SU-DHL-6 (cell line): ENCODE data around the gene VPS52.

Experiments
- EZH2phosphoT487 ChIP-seq: fragments of 200-600 bp; sonication (generic), shearing (Covaris generic); conservative IDR thresholded peaks from 2 replicates; pipeline ENCODE4 v1.6.1; 2018; ENCODE audit warnings: mild to moderate bottlenecking, antibody characterized with exemption, low read length, moderate library complexity, mixed read lengths
- TF ChIP-seq, protein P1 (sequence below): fragments of 200-600 bp; sonication (generic); IDR thresholded peaks from one replicate; pipeline ENCODE4 v1.5.1; 2017; ENCODE audit warnings: antibody characterized with exemption, mild to moderate bottlenecking, low read length, moderate library complexity; ENCODE audit not compliant: insufficient read depth, poor library complexity, severe bottlenecking

DNA sequence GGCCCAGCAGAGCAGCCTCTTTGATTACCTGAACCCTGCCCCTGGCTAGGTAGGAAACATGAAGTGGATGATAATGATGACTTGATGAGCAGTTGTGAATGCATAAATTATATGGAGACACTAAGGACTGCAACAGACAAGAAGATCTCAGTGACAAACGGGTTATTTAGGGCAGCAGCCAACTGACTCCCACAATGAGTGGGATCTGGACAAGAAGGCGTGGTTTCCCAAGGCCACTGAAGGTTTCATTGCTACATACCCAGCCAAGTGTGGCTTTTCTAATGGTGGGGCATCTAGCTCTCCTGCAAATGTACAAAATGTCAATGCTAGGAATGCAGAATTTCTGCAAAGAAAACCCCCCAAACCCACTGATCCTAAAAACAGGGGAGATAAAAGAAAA, 33.9 kb downstream of the VPS52 start:
- TF ChIP-seq, protein P1, sequence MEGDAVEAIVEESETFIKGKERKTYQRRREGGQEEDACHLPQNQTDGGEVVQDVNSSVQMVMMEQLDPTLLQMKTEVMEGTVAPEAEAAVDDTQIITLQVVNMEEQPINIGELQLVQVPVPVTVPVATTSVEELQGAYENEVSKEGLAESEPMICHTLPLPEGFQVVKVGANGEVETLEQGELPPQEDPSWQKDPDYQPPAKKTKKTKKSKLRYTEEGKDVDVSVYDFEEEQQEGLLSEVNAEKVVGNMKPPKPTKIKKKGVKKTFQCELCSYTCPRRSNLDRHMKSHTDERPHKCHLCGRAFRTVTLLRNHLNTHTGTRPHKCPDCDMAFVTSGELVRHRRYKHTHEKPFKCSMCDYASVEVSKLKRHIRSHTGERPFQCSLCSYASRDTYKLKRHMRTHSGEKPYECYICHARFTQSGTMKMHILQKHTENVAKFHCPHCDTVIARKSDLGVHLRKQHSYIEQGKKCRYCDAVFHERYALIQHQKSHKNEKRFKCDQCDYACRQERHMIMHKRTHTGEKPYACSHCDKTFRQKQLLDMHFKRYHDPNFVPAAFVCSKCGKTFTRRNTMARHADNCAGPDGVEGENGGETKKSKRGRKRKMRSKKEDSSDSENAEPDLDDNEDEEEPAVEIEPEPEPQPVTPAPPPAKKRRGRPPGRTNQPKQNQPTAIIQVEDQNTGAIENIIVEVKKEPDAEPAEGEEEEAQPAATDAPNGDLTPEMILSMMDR = no peak
- no peak for TF ChIP-seq EZH2phosphoT487
